ENCODE measurements around the gene NXF1. TPM values are rescaled to one million over a fixed set of nuclear protein-coding genes. Genes with fewer than 3 reads are reported as not detected.

Gene NXF1
- total and polyA plus RNA-seq, 2 of the 8 experiments (the other 6 are each of a cell fraction or from before 2014, with no cell fraction given) = 48.1 to 49.8 TPM

DNA sequence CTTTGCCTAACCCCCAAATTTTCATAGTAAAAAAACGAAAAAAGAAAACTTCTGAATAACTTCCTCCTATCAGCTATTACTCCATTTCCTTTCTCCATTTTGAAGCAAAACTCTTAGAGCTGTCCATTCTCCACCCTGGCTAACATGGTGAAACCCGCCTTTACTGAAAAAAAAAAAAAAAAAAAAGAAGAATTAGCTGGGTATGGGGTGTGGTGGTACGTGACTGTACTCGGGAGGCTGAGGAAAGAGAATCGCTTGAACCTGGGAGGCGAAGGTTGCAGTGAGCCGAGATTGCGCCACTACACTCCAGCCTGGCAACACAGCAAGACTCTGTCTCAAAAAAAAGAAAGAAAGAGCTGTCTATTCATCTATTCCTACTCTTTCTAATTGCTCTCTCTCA, 11.3 kb upstream of the NXF1 start:
- no peaks in the 10 kb centered on the region for H3K4me1 ChIP-seq (replicated peaks in 1 of 4; ENCODE audit: control insufficient read depth in 3 of 4, insufficient read depth in 4 of 4, low read length in 3 of 4)
- no peak overlapping the region for H3K27ac ChIP-seq (ENCODE audit: low read depth, low read length)
- 97% methylated on average over 8 of the region's 8 CpGs; no CpG with 5 or more reads in 1 of the 2 experiments for WGBS, 2 experiments (ENCODE audit: extremely low coverage in 1 of 2, insufficient coverage in 1 of 2, insufficient read length in 1 of 2, insufficient replicate concordance in 2 of 2, low coverage in 1 of 2, low lambda C conversion rate in 2 of 2, missing lambda C conversion rate in 1 of 2)
- H3K14ac ChIP-seq (ENCODE audit: insufficient read length) = no peak overlapping the region
- no peaks in the 10 kb centered on the region; a peak in 1 of 4 replicates for H3K79me2 ChIP-seq (ENCODE audit: control insufficient read depth in 1 of 2, insufficient read depth in 2 of 2, low read length in 2 of 2)
- H3K4me2 ChIP-seq (ENCODE audit: insufficient read depth in 1 of 2, low read depth in 2 of 2, low read length in 2 of 2) = no peak overlapping the region
- no peak overlapping the region for H2BK15ac ChIP-seq (ENCODE audit: low read length)
- POLR2A ChIA-PET (ENCODE audit: partially characterized antibody) = interaction anchor here (0.7 to 6.8 kb wide), 14 partner anchors 10 to 75 kb away, joined by 3 to 57 read pairs (median 6); partner anchors contain the start of genes NXF1, STX5, TEX54 and WDR74
- H2BK5ac ChIP-seq (ENCODE audit: low read depth, low read length) = no peak overlapping the region
- CTCF ChIA-PET (ENCODE audit: partially characterized antibody) = interaction anchor here (0.7 to 1.9 kb wide), 7 partner anchors 9 to 69 kb away, joined by 3 to 9 read pairs (median 3); partner anchors contain the start of gene TMEM223
- no peak overlapping the region for H2BK12ac ChIP-seq (ENCODE audit: low read depth, low read length)
- H2AK5ac ChIP-seq (ENCODE audit: low read depth, low read length) = no peak overlapping the region
- no peak overlapping the region for H4K91ac ChIP-seq (replicated peaks; ENCODE audit: insufficient read length, low read length)
- H2BK20ac ChIP-seq (ENCODE audit: low read length) = no peak overlapping the region
- H3K4ac ChIP-seq (replicated peaks; ENCODE audit: insufficient read length, low read depth, low read length) = no peak overlapping the region
- FAIRE-seq (no peak), DNase-seq (ENCODE audit: low read depth in 1 of 2, low spot score in 2 of 2) (no peak)
- no peaks in the 10 kb centered on the region for H4K20me1 ChIP-seq (replicated peaks in 1 of 2; ENCODE audit: control insufficient read depth in 1 of 2, insufficient read depth in 2 of 2, low read length in 2 of 2)
- no peak overlapping the region for H4K8ac ChIP-seq (ENCODE audit: extremely low read depth, insufficient read depth, low read length)
- no peak overlapping the region for H4K5ac ChIP-seq (ENCODE audit: insufficient read length, low read depth, low read length)
- peaks cover 3 to 18% (median 4%) of the 10 kb centered on the region in 4 experiments; a peak in 4 of 8 replicates for H3K36me3 ChIP-seq (ENCODE audit: control insufficient read depth in 2 of 4, insufficient read depth in 4 of 4, low read length in 3 of 4)
- H3K18ac ChIP-seq (ENCODE audit: extremely low read depth, low read length) = no peak overlapping the region
- H3K56ac ChIP-seq (replicated peaks; ENCODE audit: insufficient read length, low read depth, low read length) = no peak overlapping the region
- H3K9me3 ChIP-seq (ENCODE audit: insufficient read depth in 2 of 2, low read depth in 1 of 2, low read length in 1 of 2) = no peaks in the 10 kb centered on the region
- no peak overlapping the region for H3K23ac ChIP-seq (ENCODE audit: insufficient read length)
- no peaks in the 10 kb centered on the region for H3K79me1 ChIP-seq (ENCODE audit: low read depth, low read length)
- H3K9ac ChIP-seq (replicated peaks in 1 of 4; ENCODE audit: extremely low read depth in 1 of 4, low read depth in 3 of 4, low read length in 3 of 4) = no peak overlapping the region
- H2AFZ ChIP-seq (ENCODE audit: low read length) = no peak overlapping the region
- no peaks in the 10 kb centered on the region for H3K27me3 ChIP-seq (replicated peaks in 1 of 4; ENCODE audit: control insufficient read depth in 3 of 4, extremely low read depth in 1 of 4, insufficient read depth in 3 of 4, low read length in 3 of 4)
- no peaks in the 10 kb centered on the region for H3K23me2 ChIP-seq (ENCODE audit: low read depth, low read length)
- H3K4me3 ChIP-seq (ENCODE audit: extremely low read depth in 1 of 4, insufficient read depth in 2 of 4, low read depth in 3 of 4, low read length in 4 of 4) = no peak overlapping the region
- H2BK120ac ChIP-seq (replicated peaks; ENCODE audit: low read depth, low read length) = no peak overlapping the region
- TF ChIP-seq HDAC2 (IDR thresholded peaks at IDR 0.05; ENCODE audit: borderline replicate concordance in 1 of 2, low read depth in 2 of 2, low read length in 2 of 2) (no peak), ASH2L (IDR thresholded peaks at IDR 0.05; ENCODE audit: low read length) (no peak)

Data from H1 (cell line).